PFSK-1 (cell line): ENCODE results near the gene GLIS1.

Source experiments
- POLR2AphosphoS5 ChIP-seq: IDR thresholded peaks from 2 replicates; pipeline ENCODE4 v1.6.1; 2012; ENCODE audit warnings: low read depth, mild to moderate bottlenecking, control low read depth, low read length, moderate library complexity
- REST ChIP-seq, 2 experiments: IDR thresholded peaks; 2 replicates each; pipeline versions ENCODE4 v1.6.1 to v1.8.0; 2011 to 2012; ENCODE audit warnings: low read depth in 2 of 2, low read length in 2 of 2, control low read depth in 1 of 2, inconsistent platforms in 1 of 2, mild to moderate bottlenecking in 1 of 2, moderate library complexity in 1 of 2; ENCODE audit not compliant: insufficient read depth in 1 of 2
- TAF1 ChIP-seq: IDR thresholded peaks from 2 replicates; pipeline ENCODE4 v1.6.1; 2012; ENCODE audit warnings: low read length, control low read depth, borderline replicate concordance; ENCODE audit not compliant: insufficient read depth

- TF ChIP-seq POLR2AphosphoS5 = no peak
- TF ChIP-seq REST (IDR thresholded peaks at IDR 0.05; ENCODE audit: insufficient read depth in 1 of 2, low read depth in 2 of 2, low read length in 2 of 2) = no peak
- no peak for TF ChIP-seq TAF1
Measured at GRCh38 chr1:53459321-53460175, 279.4 kb downstream of the GLIS1 start, which contains the start of gene DMRTB1.
